SU-DHL-6 (cell line): ENCODE data around the gene TMEM115.

ENCODE experiments used
- EZH2phosphoT487 ChIP-seq: fragments of 200-600 bp; sonication (generic), shearing (Covaris generic); conservative IDR thresholded peaks from 2 replicates; pipeline ENCODE4 v1.6.1; 2018; ENCODE audit warnings: mild to moderate bottlenecking, antibody characterized with exemption, low read length, moderate library complexity, mixed read lengths
- TF ChIP-seq, protein P1 (sequence below): fragments of 200-600 bp; sonication (generic); IDR thresholded peaks from one replicate; pipeline ENCODE4 v1.5.1; 2017; ENCODE audit warnings: antibody characterized with exemption, mild to moderate bottlenecking, low read length, moderate library complexity; ENCODE audit not compliant: insufficient read depth, poor library complexity, severe bottlenecking

DNA sequence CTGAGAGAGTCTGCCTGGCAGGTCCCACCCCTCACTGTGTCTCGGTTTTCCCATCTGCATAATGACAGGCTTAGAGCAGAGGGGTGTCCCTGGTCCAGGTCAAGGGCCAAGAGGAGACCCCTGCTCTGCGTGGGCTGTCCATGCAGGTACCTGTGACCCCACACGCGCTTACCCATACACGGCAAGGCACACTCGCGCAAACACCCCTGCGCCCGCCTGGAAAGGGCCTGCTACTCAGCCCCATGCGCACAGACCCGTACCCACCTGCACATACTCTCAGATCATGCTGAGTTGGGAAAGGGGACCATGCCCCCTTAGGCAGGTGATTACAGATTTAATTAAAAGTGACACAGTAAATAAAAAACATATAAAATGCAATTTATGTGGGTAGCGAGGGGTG is 23.4 kb upstream of the TMEM115 start:
- TF ChIP-seq, protein P1, sequence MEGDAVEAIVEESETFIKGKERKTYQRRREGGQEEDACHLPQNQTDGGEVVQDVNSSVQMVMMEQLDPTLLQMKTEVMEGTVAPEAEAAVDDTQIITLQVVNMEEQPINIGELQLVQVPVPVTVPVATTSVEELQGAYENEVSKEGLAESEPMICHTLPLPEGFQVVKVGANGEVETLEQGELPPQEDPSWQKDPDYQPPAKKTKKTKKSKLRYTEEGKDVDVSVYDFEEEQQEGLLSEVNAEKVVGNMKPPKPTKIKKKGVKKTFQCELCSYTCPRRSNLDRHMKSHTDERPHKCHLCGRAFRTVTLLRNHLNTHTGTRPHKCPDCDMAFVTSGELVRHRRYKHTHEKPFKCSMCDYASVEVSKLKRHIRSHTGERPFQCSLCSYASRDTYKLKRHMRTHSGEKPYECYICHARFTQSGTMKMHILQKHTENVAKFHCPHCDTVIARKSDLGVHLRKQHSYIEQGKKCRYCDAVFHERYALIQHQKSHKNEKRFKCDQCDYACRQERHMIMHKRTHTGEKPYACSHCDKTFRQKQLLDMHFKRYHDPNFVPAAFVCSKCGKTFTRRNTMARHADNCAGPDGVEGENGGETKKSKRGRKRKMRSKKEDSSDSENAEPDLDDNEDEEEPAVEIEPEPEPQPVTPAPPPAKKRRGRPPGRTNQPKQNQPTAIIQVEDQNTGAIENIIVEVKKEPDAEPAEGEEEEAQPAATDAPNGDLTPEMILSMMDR, result no peak
- no peak for TF ChIP-seq EZH2phosphoT487
